ENCODE measurements around the gene SHOC2. TPM values are rescaled to one million over a fixed set of nuclear protein-coding genes. Genes with fewer than 3 reads are reported as not detected.

SHOC2 gene
- polyA plus RNA-seq, 1 of the 3 experiments (the other 2 are of a cell fraction), result 6.9 TPM

DNA sequence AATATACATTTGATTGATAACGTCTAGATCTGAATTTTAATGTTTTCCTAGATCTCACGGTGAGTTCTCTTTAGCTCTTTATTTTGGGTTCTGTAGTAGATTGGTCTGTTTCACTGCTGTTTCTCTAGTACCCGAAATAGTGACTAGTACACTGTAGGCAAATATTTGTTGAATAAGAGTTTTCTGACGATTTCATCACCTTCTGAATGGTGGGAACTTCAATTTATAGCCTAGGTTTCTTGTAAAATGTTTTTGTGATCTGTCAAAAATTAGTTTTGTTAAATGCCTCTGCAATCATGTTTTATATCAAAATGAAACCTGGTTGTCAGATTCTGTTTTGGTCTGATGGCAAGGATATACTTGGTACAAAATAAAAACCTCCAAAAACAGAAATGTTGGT, 37.5 kb upstream of the SHOC2 start:
- ChIA-PET POLR2A (no interaction called here), CTCF (interaction anchor here (1.0 to 4.6 kb wide), 7 partner anchors 11 to 576 kb away, joined by 3 to 17 read pairs (median 5); no protein-coding TSS in a partner anchor)
- H3F3A ChIP-seq (replicated peaks; ENCODE audit: insufficient read depth), result no peaks in the 10 kb centered on the region
- no peaks in the 10 kb centered on the region for H3K9me2 ChIP-seq
- no peak for DNase-seq
- no peaks in the 10 kb centered on the region for H3K27me3 ChIP-seq (ENCODE audit: insufficient read depth)
- no peak overlapping the region for H3K9ac ChIP-seq
- WGBS (ENCODE audit: low lambda C conversion rate), result 85% methylated on average over 4 of the region's 4 CpGs
- no peaks in the 10 kb centered on the region for H4K20me1 ChIP-seq (ENCODE audit: insufficient read depth)
- no peak overlapping the region for H3K27ac ChIP-seq (ENCODE audit: low read depth in 2 of 2, low read length in 1 of 2)
- H3K4me2 ChIP-seq, result no peak overlapping the region
- no peaks in the 10 kb centered on the region; the same call in 1 of the 2 replicates for H3K79me2 ChIP-seq (ENCODE audit: insufficient read depth)
- peaks cover 0 to 2% of the 10 kb centered on the region in 2 experiments; a peak in 2 of 4 replicates for H3K4me1 ChIP-seq (ENCODE audit: control insufficient read depth in 1 of 2, insufficient read depth in 2 of 2, low read depth in 1 of 2, low read length in 1 of 2)
- H2AFZ ChIP-seq (ENCODE audit: low read depth), result no peak overlapping the region
- TF ChIP-seq MXI1 (IDR thresholded peaks at IDR 0.05; ENCODE audit: low read depth, low read length), result no peak
- no peak for TF ChIP-seq EP300 (IDR thresholded peaks at IDR 0.05; ENCODE audit: borderline replicate concordance in 1 of 2, low read depth in 1 of 2, low read length in 1 of 2)
- TF ChIP-seq GABPA (IDR thresholded peaks at IDR 0.05; ENCODE audit: low read depth), result no peak
- no peak for TF ChIP-seq CTCF (IDR thresholded peaks at IDR 0.05)
- H3K9me3 ChIP-seq, result no peaks in the 10 kb centered on the region
- H3K36me3 ChIP-seq (replicated peaks in 1 of 2; ENCODE audit: control insufficient read depth in 1 of 2, insufficient read depth in 2 of 2, low read length in 1 of 2), result peaks cover 54 to 92% of the 10 kb centered on the region in 2 experiments
- no peak overlapping the region for H3K4me3 ChIP-seq (ENCODE audit: low read depth in 2 of 2, low read length in 1 of 2)

DNA sequence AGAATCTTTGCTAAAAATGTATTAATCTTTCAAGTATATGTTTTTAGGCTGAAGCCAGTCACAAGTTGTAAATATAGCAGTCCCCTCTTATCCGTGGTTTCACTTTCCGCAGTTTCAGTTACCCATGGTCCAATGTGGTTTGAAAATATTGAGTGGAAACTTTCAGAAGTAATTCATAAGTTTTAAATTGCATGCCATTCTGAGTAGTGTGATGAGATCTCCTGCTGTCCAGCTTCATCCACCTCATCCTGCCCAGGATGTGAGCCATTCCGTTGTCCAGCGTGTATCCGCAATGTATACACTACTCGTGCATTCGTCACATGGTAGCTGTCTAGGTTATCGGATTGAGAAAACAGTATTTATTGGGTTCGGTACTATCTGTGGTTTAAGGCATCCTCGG, 35.5 kb upstream of the SHOC2 start:
- no peak overlapping the region; a peak in 1 of 4 replicates for H3K27ac ChIP-seq (ENCODE audit: low read depth in 2 of 2, low read length in 1 of 2)
- no peak for TF ChIP-seq TEAD4 (IDR thresholded peaks at IDR 0.05; ENCODE audit: borderline replicate concordance, insufficient read depth)
- TF ChIP-seq CTCF (IDR thresholded peaks at IDR 0.05), result no peak
- TF ChIP-seq MXI1 (IDR thresholded peaks at IDR 0.05; ENCODE audit: low read depth, low read length), result no peak
- no peak for TF ChIP-seq FOXJ3 (CRISPR knock-in tag; IDR thresholded peaks at IDR 0.05)
- TF ChIP-seq, protein P1, sequence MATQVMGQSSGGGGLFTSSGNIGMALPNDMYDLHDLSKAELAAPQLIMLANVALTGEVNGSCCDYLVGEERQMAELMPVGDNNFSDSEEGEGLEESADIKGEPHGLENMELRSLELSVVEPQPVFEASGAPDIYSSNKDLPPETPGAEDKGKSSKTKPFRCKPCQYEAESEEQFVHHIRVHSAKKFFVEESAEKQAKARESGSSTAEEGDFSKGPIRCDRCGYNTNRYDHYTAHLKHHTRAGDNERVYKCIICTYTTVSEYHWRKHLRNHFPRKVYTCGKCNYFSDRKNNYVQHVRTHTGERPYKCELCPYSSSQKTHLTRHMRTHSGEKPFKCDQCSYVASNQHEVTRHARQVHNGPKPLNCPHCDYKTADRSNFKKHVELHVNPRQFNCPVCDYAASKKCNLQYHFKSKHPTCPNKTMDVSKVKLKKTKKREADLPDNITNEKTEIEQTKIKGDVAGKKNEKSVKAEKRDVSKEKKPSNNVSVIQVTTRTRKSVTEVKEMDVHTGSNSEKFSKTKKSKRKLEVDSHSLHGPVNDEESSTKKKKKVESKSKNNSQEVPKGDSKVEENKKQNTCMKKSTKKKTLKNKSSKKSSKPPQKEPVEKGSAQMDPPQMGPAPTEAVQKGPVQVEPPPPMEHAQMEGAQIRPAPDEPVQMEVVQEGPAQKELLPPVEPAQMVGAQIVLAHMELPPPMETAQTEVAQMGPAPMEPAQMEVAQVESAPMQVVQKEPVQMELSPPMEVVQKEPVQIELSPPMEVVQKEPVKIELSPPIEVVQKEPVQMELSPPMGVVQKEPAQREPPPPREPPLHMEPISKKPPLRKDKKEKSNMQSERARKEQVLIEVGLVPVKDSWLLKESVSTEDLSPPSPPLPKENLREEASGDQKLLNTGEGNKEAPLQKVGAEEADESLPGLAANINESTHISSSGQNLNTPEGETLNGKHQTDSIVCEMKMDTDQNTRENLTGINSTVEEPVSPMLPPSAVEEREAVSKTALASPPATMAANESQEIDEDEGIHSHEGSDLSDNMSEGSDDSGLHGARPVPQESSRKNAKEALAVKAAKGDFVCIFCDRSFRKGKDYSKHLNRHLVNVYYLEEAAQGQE (IDR thresholded peaks at IDR 0.05; ENCODE audit: low read depth, low read length), result no peak
- TF ChIP-seq RAD21 (IDR thresholded peaks at IDR 0.05; ENCODE audit: low read length), result no peak
- H4K20me1 ChIP-seq (ENCODE audit: insufficient read depth), result no peaks in the 10 kb centered on the region
- H3K4me3 ChIP-seq (ENCODE audit: low read depth in 2 of 2, low read length in 1 of 2), result no peak overlapping the region
- ChIA-PET CTCF (interaction anchor here (0.6 to 4.6 kb wide), 4 partner anchors 10 to 137 kb away, joined by 3 to 17 read pairs (median 5); no protein-coding TSS in a partner anchor), POLR2A (interaction anchor here (0.6 kb wide), 1 partner anchor 35 kb away, joined by 3 read pairs; the partner anchor contains the start of gene SHOC2)
- 94% methylated on average over 10 of the region's 10 CpGs for WGBS (ENCODE audit: low lambda C conversion rate)
- no peaks in the 10 kb centered on the region for H3K27me3 ChIP-seq (ENCODE audit: insufficient read depth)
- H3K4me1 ChIP-seq (ENCODE audit: control insufficient read depth in 1 of 2, insufficient read depth in 2 of 2, low read depth in 1 of 2, low read length in 1 of 2), result no peaks in the 10 kb centered on the region; a peak in 2 of 4 replicates
- no peak overlapping the region for H2AFZ ChIP-seq (ENCODE audit: low read depth)
- H3K79me2 ChIP-seq (ENCODE audit: insufficient read depth), result no peaks in the 10 kb centered on the region
- H3K9ac ChIP-seq, result no peak overlapping the region
- H3K9me2 ChIP-seq, result no peaks in the 10 kb centered on the region
- H3K4me2 ChIP-seq, result no peak overlapping the region
- H3K36me3 ChIP-seq (replicated peaks in 1 of 2; ENCODE audit: control insufficient read depth in 1 of 2, insufficient read depth in 2 of 2, low read length in 1 of 2), result peaks cover 59 to 89% of the 10 kb centered on the region in 2 experiments
- H3F3A ChIP-seq (replicated peaks; ENCODE audit: insufficient read depth), result peaks cover 4% of the 10 kb centered on the region
- H3K9me3 ChIP-seq, result no peaks in the 10 kb centered on the region
- no peak for DNase-seq

All from SK-N-SH (cell line).